ENCODE measurements around the gene NELL1.

GRCh38 chr11:21426931-21427330 lies 757.5 kb downstream of the NELL1 start:
- TF ChIP-seq GATA2 (IDR thresholded peaks at IDR 0.05; ENCODE audit: low read depth, low read length) (no peak), GATA3 (IDR thresholded peaks at IDR 0.05; ENCODE audit: low read depth, low read length) (no peak)
